Gastroesophageal sphincter (tissue), 3 donors: ENCODE measurements around the gene SUCNR1.
"Not testable (repeated sequence)": the region's sequence is repeated elsewhere in the genome, so short reads cannot be mapped to it uniquely, and the experiment has no call there.

ENCODE experiments used
- CTCF ChIP-seq, 4 experiments: fragments of 200-600 bp in 2 of 4; fragments of 450-650 bp in 2 of 4; sonication (generic) in 1 of 4; IDR thresholded peaks; one replicate each; pipeline ENCODE4 v1.5.1; 2017 to 2019; ENCODE audit warnings: antibody characterized with exemption in 4 of 4, mild to moderate bottlenecking in 2 of 4, moderate library complexity in 2 of 4
- POLR2A ChIP-seq, 2 donors: fragments of 450-650 bp; IDR thresholded peaks; one replicate each; pipeline ENCODE4 v1.6.1; 2017; ENCODE audit warnings: antibody characterized with exemption in 2 of 2, mild to moderate bottlenecking in 2 of 2, moderate library complexity in 1 of 2
- POLR2AphosphoS5 ChIP-seq: sonication (generic); formaldehyde crosslinking; IDR thresholded peaks from one replicate; pipeline ENCODE4 v1.6.1; 2017; ENCODE audit warnings: antibody characterized with exemption

- TF ChIP-seq CTCF (IDR thresholded peaks at IDR 0.05); POLR2A (IDR thresholded peaks at IDR 0.05); POLR2AphosphoS5: not testable (repeated sequence)
These were observed 24.7 kb downstream of the SUCNR1 start for GRCh38 chr3:151898121-151898520.
